Neural cell (in vitro differentiated cells): ENCODE measurements around the gene PRDM8. TPM values are rescaled to one million over a fixed set of nuclear protein-coding genes. Genes with fewer than 3 reads are reported as not detected.
"Not testable (repeated sequence)": the region's sequence is repeated elsewhere in the genome, so short reads cannot be mapped to it uniquely, and the experiment has no call there.

Source experiments
- H2AFZ ChIP-seq: fragments of 200-600, 300-800 bp; sonication (generic), shearing (Covaris generic); 2 replicates; pipeline ENCODE4 v1.6.0; 2014; ENCODE audit warnings: low read depth, mild to moderate bottlenecking, antibody characterized with exemption, low read length, moderate library complexity
- H3F3A ChIP-seq: fragments of 200-600 bp; shearing (Covaris generic); 2 replicates; pipeline ENCODE4 v1.6.1; 2016; ENCODE audit warnings: mild to moderate bottlenecking, moderate library complexity, mixed read lengths, antibody characterized with exemption, low read length; ENCODE audit not compliant: insufficient read depth, poor library complexity, severe bottlenecking
- H3K27ac ChIP-seq: fragments of 200-600, 300-800 bp; sonication (generic), shearing (Covaris generic); 2 replicates; pipeline ENCODE4 v1.5.1; 2014; ENCODE audit warnings: mild to moderate bottlenecking, low read length, moderate library complexity
- H3K27me3 ChIP-seq: fragments of 300-800, 200-600 bp; sonication (generic), shearing (Covaris generic); 2 replicates; pipeline ENCODE4 v1.6.0; 2014; ENCODE audit warnings: mild to moderate bottlenecking, low read depth, low read length, moderate library complexity; ENCODE audit not compliant: insufficient read depth
- H3K36me3 ChIP-seq: fragments of 300-800, 200-600 bp; sonication (generic), shearing (Covaris generic); 2 replicates; pipeline ENCODE4 v1.5.1; 2014; ENCODE audit warnings: mild to moderate bottlenecking, antibody characterized with exemption, low read length, moderate library complexity; ENCODE audit not compliant: insufficient read depth
- H3K4me2 ChIP-seq: fragments of 300-800, 200-600 bp; sonication (generic), shearing (Covaris generic); 2 replicates; pipeline ENCODE4 v1.6.0; 2014; ENCODE audit warnings: mild to moderate bottlenecking, low read length
- H3K4me3 ChIP-seq: fragments of 300-800, 200-600 bp; sonication (generic), shearing (Covaris generic); 2 replicates; pipeline ENCODE4 v1.5.1; 2014; ENCODE audit warnings: mild to moderate bottlenecking, low read length, moderate library complexity
- H3K79me2 ChIP-seq: fragments of 200-600 bp; shearing (Covaris generic); replicated peaks from 2 replicates; pipeline ENCODE4 v1.6.0; 2014; ENCODE audit warnings: mild to moderate bottlenecking, low read length, moderate library complexity; ENCODE audit not compliant: insufficient read depth
- H3K9ac ChIP-seq: fragments of 300-800, 200-600 bp; sonication (generic), shearing (Covaris generic); 2 replicates; pipeline ENCODE4 v1.6.1; 2016; ENCODE audit warnings: mild to moderate bottlenecking, low read length, mixed read lengths
- H3K9me2 ChIP-seq: fragments of 200-600 bp; shearing (Covaris generic); 2 replicates; pipeline ENCODE4 v1.6.1; 2016; ENCODE audit warnings: mild to moderate bottlenecking, low read length, mixed read lengths; ENCODE audit not compliant: insufficient read depth
- H3K9me3 ChIP-seq: fragments of 200-600, 300-800 bp; sonication (generic), shearing (Covaris generic); 2 replicates; pipeline ENCODE4 v1.6.1; 2016; ENCODE audit warnings: mild to moderate bottlenecking, mixed run types, low read length, moderate library complexity, mixed read lengths
- H4K20me1 ChIP-seq: fragments of 200-600 bp; shearing (Covaris generic); 2 replicates; pipeline ENCODE4 v1.6.1; 2016; ENCODE audit warnings: mild to moderate bottlenecking, mixed run types; ENCODE audit not compliant: insufficient read depth
- EP300 ChIP-seq: fragments of 450-650 bp; conservative IDR thresholded peaks from 2 replicates; pipeline ENCODE4 v1.6.1; 2014; ENCODE audit warnings: antibody characterized with exemption, mild to moderate bottlenecking, moderate library complexity; ENCODE audit not compliant: poor library complexity, severe bottlenecking
- EZH2 ChIP-seq: fragments of 200-600, 300-800 bp; shearing (Covaris generic), sonication (generic); IDR thresholded peaks from 2 replicates; pipeline ENCODE4 v1.6.1; 2014; ENCODE audit warnings: antibody characterized with exemption, low read length, borderline replicate concordance, mild to moderate bottlenecking; ENCODE audit not compliant: insufficient read depth, poor library complexity, severe bottlenecking
- MXI1 ChIP-seq: fragments of 450-650 bp; conservative IDR thresholded peaks from 2 replicates; pipeline ENCODE4 v1.6.1; 2014; ENCODE audit warnings: antibody characterized with exemption, mild to moderate bottlenecking; ENCODE audit not compliant: poor library complexity, severe bottlenecking
- POLR2AphosphoS5 ChIP-seq: IDR thresholded peaks from 2 replicates; pipeline ENCODE4 v1.6.1; 2012
- RAD21 ChIP-seq: fragments of 450-650 bp; conservative IDR thresholded peaks from 2 replicates; pipeline ENCODE4 v1.6.1; 2014; ENCODE audit warnings: antibody characterized with exemption, mild to moderate bottlenecking, moderate library complexity
- SMC3 ChIP-seq: fragments of 450-650 bp; conservative IDR thresholded peaks from 2 replicates; pipeline ENCODE4 v1.6.1; 2014; ENCODE audit warnings: antibody characterized with exemption, mild to moderate bottlenecking, moderate library complexity; ENCODE audit not compliant: poor library complexity
- TAF1 ChIP-seq: IDR thresholded peaks from 2 replicates; pipeline ENCODE4 v1.6.1; 2012; ENCODE audit warnings: low read depth
- polyA plus RNA-seq: library from polyadenylated mRNA; depleted of rRNA; stranded (reverse); fragments of >200 nt; gene quantifications from 2 replicates; pipeline ENCODE4 v1.2.3, GENCODE V29; 2014
- TF ChIP-seq, protein P1 (sequence below): fragments of 450-650 bp; IDR thresholded peaks from 2 replicates; pipeline ENCODE4 v1.5.1; 2014; ENCODE audit warnings: antibody characterized with exemption, mild to moderate bottlenecking, moderate library complexity; ENCODE audit not compliant: poor library complexity, severe bottlenecking
- TF ChIP-seq, protein P2 (sequence below): IDR thresholded peaks from 2 replicates; pipeline ENCODE4 v1.6.1; 2012; ENCODE audit warnings: borderline replicate concordance

The PRDM8 gene
- polyA plus RNA-seq, 1 donor from 2014 or later = 0.46 TPM

DNA sequence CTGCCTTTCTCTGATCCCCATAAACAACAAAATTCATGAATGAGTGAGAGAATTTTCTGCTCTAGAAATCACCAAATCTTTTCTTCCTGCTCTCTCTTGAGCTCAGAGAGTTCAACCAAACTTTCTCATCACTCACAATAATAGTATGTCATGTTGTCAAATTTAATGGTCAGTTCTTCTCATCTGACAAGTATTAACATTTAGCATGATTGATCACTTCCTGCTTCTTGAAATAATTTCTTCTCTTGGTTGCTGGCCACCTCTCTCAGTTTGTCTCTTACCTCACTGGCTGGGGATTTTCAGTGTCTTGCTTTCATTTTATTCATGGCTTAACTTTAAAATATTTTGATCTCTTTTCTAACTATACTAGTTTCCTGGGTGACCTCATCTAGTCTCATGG, 43.7 kb downstream of the PRDM8 start:
- Histone ChIP-seq H3F3A (no peaks in the 10 kb centered on the region), H4K20me1 (no peaks in the 10 kb centered on the region), H3K27me3 (peaks cover 6% of the 10 kb centered on the region), H3K9me3 (no peaks in the 10 kb centered on the region), H3K36me3 (no peaks in the 10 kb centered on the region), H3K9ac (no peak overlapping the region), H3K27ac (no peak overlapping the region), H2AFZ (no peak overlapping the region), H3K4me2 (no peak overlapping the region), H3K4me3 (no peak overlapping the region), H3K79me2 (no peaks in the 10 kb centered on the region), H3K9me2 (no peaks in the 10 kb centered on the region)
- TF ChIP-seq EZH2 (no peak), MXI1 (no peak), EP300 (no peak)
- TF ChIP-seq, protein P1, sequence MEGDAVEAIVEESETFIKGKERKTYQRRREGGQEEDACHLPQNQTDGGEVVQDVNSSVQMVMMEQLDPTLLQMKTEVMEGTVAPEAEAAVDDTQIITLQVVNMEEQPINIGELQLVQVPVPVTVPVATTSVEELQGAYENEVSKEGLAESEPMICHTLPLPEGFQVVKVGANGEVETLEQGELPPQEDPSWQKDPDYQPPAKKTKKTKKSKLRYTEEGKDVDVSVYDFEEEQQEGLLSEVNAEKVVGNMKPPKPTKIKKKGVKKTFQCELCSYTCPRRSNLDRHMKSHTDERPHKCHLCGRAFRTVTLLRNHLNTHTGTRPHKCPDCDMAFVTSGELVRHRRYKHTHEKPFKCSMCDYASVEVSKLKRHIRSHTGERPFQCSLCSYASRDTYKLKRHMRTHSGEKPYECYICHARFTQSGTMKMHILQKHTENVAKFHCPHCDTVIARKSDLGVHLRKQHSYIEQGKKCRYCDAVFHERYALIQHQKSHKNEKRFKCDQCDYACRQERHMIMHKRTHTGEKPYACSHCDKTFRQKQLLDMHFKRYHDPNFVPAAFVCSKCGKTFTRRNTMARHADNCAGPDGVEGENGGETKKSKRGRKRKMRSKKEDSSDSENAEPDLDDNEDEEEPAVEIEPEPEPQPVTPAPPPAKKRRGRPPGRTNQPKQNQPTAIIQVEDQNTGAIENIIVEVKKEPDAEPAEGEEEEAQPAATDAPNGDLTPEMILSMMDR = no peak

DNA sequence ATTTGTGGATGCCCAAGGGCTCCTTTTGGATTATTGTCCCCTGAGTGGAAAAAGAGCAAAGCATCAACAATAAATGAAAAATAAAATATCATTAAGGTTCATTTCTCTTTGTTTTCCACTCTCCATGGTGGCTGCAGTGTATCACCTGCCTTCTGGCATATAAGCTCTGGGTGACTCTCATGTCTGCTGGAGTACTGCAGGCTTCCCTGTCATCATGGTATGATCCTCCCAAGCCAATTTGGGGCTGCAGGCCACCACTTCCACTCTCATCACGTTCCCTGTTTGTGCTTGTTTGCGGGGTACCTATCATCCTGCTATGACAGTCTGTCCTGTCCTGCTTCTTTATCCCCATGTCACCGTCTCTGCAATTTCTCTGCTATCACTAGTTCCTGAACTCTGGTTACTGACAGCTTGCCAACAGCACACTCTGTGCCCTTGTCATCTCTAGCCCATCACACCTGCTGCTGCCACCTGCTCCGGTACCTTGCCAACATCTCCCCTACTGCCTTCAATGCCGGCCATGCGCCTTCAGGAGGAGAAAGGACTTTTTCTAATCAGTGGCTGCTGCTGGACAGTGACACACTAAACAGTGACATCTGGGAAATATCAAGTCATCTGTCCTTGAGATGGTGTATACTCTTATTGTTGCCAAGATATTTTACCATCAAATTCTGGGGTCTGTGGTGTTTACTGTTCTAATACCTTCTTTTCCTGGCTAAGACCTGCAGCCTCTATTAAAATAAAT, 46.1 kb downstream of the PRDM8 start:
- H3K4me2 ChIP-seq = no peak overlapping the region
- no peaks in the 10 kb centered on the region for H3K9me3 ChIP-seq
- no peak overlapping the region for H3K9ac ChIP-seq
- no peaks in the 10 kb centered on the region for H3K36me3 ChIP-seq
- H3K9me2 ChIP-seq = no peaks in the 10 kb centered on the region
- H2AFZ ChIP-seq = no peak overlapping the region
- H3F3A ChIP-seq = no peaks in the 10 kb centered on the region
- H3K27me3 ChIP-seq = peaks cover 6% of the 10 kb centered on the region
- H4K20me1 ChIP-seq = no peaks in the 10 kb centered on the region
- TF ChIP-seq RAD21 = no peak
- TF ChIP-seq, protein P2, sequence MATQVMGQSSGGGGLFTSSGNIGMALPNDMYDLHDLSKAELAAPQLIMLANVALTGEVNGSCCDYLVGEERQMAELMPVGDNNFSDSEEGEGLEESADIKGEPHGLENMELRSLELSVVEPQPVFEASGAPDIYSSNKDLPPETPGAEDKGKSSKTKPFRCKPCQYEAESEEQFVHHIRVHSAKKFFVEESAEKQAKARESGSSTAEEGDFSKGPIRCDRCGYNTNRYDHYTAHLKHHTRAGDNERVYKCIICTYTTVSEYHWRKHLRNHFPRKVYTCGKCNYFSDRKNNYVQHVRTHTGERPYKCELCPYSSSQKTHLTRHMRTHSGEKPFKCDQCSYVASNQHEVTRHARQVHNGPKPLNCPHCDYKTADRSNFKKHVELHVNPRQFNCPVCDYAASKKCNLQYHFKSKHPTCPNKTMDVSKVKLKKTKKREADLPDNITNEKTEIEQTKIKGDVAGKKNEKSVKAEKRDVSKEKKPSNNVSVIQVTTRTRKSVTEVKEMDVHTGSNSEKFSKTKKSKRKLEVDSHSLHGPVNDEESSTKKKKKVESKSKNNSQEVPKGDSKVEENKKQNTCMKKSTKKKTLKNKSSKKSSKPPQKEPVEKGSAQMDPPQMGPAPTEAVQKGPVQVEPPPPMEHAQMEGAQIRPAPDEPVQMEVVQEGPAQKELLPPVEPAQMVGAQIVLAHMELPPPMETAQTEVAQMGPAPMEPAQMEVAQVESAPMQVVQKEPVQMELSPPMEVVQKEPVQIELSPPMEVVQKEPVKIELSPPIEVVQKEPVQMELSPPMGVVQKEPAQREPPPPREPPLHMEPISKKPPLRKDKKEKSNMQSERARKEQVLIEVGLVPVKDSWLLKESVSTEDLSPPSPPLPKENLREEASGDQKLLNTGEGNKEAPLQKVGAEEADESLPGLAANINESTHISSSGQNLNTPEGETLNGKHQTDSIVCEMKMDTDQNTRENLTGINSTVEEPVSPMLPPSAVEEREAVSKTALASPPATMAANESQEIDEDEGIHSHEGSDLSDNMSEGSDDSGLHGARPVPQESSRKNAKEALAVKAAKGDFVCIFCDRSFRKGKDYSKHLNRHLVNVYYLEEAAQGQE = no peak
- TF ChIP-seq, protein P1 = no peak
- no peak for TF ChIP-seq TAF1
- no peak for TF ChIP-seq EZH2
- TF ChIP-seq EP300 = no peak
- no peak for TF ChIP-seq POLR2AphosphoS5
- TF ChIP-seq MXI1 = no peak
- TF ChIP-seq SMC3 = no peak
- H3K79me2 ChIP-seq = no peaks in the 10 kb centered on the region
- no peak overlapping the region for H3K4me3 ChIP-seq
- H3K27ac ChIP-seq = no peak overlapping the region

DNA sequence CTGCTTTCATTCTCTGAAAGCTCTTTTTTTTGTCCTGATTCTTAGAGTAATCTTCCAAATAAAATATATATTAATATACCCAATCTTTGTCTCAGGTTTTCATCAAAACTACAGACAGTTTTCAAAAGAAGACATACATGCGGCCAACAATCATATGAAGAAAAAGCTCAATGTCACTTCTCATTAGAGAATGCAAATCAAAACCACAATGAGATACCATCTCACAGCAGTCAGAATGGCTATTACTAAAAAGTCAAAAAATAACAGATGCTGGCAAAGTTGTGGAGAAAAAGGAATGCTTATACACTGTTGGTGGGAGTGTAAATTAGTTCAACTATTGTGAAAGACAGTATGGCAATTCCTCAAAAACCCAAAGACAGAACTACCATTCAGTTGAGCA, 50.2 kb downstream of the PRDM8 start:
- H3K27me3 ChIP-seq, H3K36me3 ChIP-seq, H3K27ac ChIP-seq, H3K9me3 ChIP-seq, H3K4me2 ChIP-seq, H3K79me2 ChIP-seq, H3K4me3 ChIP-seq, H4K20me1 ChIP-seq, H3K9ac ChIP-seq, H2AFZ ChIP-seq, H3K9me2 ChIP-seq, H3F3A ChIP-seq: not testable (repeated sequence)
